SK-N-MC (cell line): ENCODE data around the gene CRKL.

Experiments used
- EZH2 ChIP-seq: fragments of 200-600 bp; sonication (generic); IDR thresholded peaks from one replicate; pipeline ENCODE4 v1.6.1; 2017; ENCODE audit warnings: antibody characterized with exemption
- POLR2AphosphoS5 ChIP-seq: IDR thresholded peaks from 2 replicates; pipeline ENCODE4 v1.6.1; 2012; ENCODE audit warnings: mild to moderate bottlenecking, low read depth, low read length, borderline replicate concordance

- TF ChIP-seq POLR2AphosphoS5 (no peak), EZH2 (no peak)
These were observed 23.0 kb downstream of the CRKL start for GRCh38 chr22:20940186-20940651.
